ENCODE data around the gene MUSK. TPM values are rescaled to one million over a fixed set of nuclear protein-coding genes. Genes with fewer than 3 reads are reported as not detected.

Gene MUSK
- total and polyA plus RNA-seq, 2 of the 8 experiments (the other 6 are each of a cell fraction or from before 2014, with no cell fraction given): not detected

DNA sequence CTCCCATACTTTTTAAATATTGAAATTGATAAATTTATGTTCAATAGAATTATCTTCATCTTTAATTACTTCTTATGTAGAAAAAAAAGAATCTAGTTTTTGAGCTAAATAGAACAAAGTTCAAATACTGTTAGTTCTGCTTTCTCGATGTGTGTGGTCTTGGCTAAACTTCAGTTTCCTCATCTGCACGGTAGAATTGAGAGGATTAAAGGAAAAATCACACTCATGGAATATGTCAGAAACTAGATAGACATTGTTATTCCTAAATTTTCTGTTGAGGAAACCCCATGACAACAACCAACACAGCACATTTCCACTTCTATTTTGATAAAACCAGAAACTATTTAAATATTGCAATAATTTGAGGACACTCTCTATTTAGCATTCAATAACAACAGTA is 100.3 kb downstream of the MUSK start:
- H2AFZ ChIP-seq (ENCODE audit: low read length): no peak overlapping the region
- no peak overlapping the region for H2BK15ac ChIP-seq (ENCODE audit: low read length)
- no peaks in the 10 kb centered on the region for H4K20me1 ChIP-seq (replicated peaks in 1 of 2; ENCODE audit: control insufficient read depth in 1 of 2, insufficient read depth in 2 of 2, low read length in 2 of 2)
- no peak overlapping the region for H3K23ac ChIP-seq (ENCODE audit: insufficient read length)
- no peak overlapping the region for H2AK5ac ChIP-seq (ENCODE audit: low read depth, low read length)
- H3K4me2 ChIP-seq (ENCODE audit: insufficient read depth in 1 of 2, low read depth in 2 of 2, low read length in 2 of 2): no peak overlapping the region
- H4K8ac ChIP-seq (ENCODE audit: extremely low read depth, insufficient read depth, low read length): no peak overlapping the region
- no peak for DNase-seq (ENCODE audit: low read depth in 1 of 2, low spot score in 2 of 2)
- no peak overlapping the region for H2BK12ac ChIP-seq (ENCODE audit: low read depth, low read length)
- ChIA-PET CTCF (ENCODE audit: partially characterized antibody) (no interaction called here), POLR2A (ENCODE audit: partially characterized antibody) (no interaction called here)
- H4K91ac ChIP-seq (replicated peaks; ENCODE audit: insufficient read length, low read length): no peak overlapping the region
- H3K36me3 ChIP-seq (ENCODE audit: control insufficient read depth in 2 of 4, insufficient read depth in 4 of 4, low read length in 3 of 4): no peaks in the 10 kb centered on the region
- TF ChIP-seq POLR2A (IDR thresholded peaks at IDR 0.05; ENCODE audit: control extremely low read depth in 1 of 2, low read depth in 2 of 2, low read length in 2 of 2): no peak
- no peak for TF ChIP-seq SIRT6 (IDR thresholded peaks at IDR 0.05; ENCODE audit: low read length)
- no peak for TF ChIP-seq BRCA1 (IDR thresholded peaks at IDR 0.05; ENCODE audit: low read depth, low read length)
- TF ChIP-seq TBP (IDR thresholded peaks at IDR 0.05; ENCODE audit: low read depth, low read length): no peak
- no peak for TF ChIP-seq NANOG (IDR thresholded peaks at IDR 0.05; ENCODE audit: insufficient read depth, low read depth, low read length, poor library complexity, severe bottlenecking)
- no peak for TF ChIP-seq CREB1 (IDR thresholded peaks at IDR 0.05)
- TF ChIP-seq, protein P1, sequence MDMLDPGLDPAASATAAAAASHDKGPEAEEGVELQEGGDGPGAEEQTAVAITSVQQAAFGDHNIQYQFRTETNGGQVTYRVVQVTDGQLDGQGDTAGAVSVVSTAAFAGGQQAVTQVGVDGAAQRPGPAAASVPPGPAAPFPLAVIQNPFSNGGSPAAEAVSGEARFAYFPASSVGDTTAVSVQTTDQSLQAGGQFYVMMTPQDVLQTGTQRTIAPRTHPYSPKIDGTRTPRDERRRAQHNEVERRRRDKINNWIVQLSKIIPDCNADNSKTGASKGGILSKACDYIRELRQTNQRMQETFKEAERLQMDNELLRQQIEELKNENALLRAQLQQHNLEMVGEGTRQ (IDR thresholded peaks at IDR 0.05; ENCODE audit: low read length): no peak
- no peak for TF ChIP-seq NRF1 (IDR thresholded peaks at IDR 0.05; ENCODE audit: low read depth, low read length)
- TF ChIP-seq TCF12 (IDR thresholded peaks at IDR 0.05; ENCODE audit: low read depth, low read length): no peak
- no peak for TF ChIP-seq RNF2 (IDR thresholded peaks at IDR 0.05; ENCODE audit: borderline replicate concordance, low read depth, low read length, missing control alignments, poor library complexity, severe bottlenecking)
- no peak for TF ChIP-seq SP1 (IDR thresholded peaks at IDR 0.05; ENCODE audit: low read depth, low read length)
- no peak for TF ChIP-seq CBX8 (IDR thresholded peaks at IDR 0.05; ENCODE audit: borderline replicate concordance, low read depth, low read length)
- 96% methylated on average over 2 of the region's 2 CpGs; no CpG with 5 or more reads in 1 of the 2 experiments for WGBS, 2 experiments (ENCODE audit: extremely low coverage in 1 of 2, insufficient coverage in 1 of 2, insufficient read length in 1 of 2, insufficient replicate concordance in 2 of 2, low coverage in 1 of 2, low lambda C conversion rate in 2 of 2, missing lambda C conversion rate in 1 of 2)
- H3K4me1 ChIP-seq (replicated peaks in 1 of 4; ENCODE audit: control insufficient read depth in 3 of 4, insufficient read depth in 4 of 4, low read length in 3 of 4): no peaks in the 10 kb centered on the region
- H3K27me3 ChIP-seq (replicated peaks in 1 of 4; ENCODE audit: control insufficient read depth in 3 of 4, extremely low read depth in 1 of 4, insufficient read depth in 3 of 4, low read length in 3 of 4): no peaks in the 10 kb centered on the region
- no peak for FAIRE-seq
- H3K9me3 ChIP-seq (ENCODE audit: insufficient read depth in 2 of 2, low read depth in 1 of 2, low read length in 1 of 2): no peaks in the 10 kb centered on the region
- H3K9ac ChIP-seq (replicated peaks in 1 of 4; ENCODE audit: extremely low read depth in 1 of 4, low read depth in 3 of 4, low read length in 3 of 4): no peak overlapping the region
- H3K79me1 ChIP-seq (ENCODE audit: low read depth, low read length): no peaks in the 10 kb centered on the region
- no peaks in the 10 kb centered on the region for H3K79me2 ChIP-seq (ENCODE audit: control insufficient read depth in 1 of 2, insufficient read depth in 2 of 2, low read length in 2 of 2)
- no peak overlapping the region for H3K18ac ChIP-seq (ENCODE audit: extremely low read depth, low read length)
- no peak overlapping the region for H4K5ac ChIP-seq (ENCODE audit: insufficient read length, low read depth, low read length)
- no peak overlapping the region for H3K27ac ChIP-seq (ENCODE audit: low read depth, low read length)
- no peak overlapping the region for H2BK120ac ChIP-seq (replicated peaks; ENCODE audit: low read depth, low read length)
- no peak overlapping the region for H3K14ac ChIP-seq (ENCODE audit: insufficient read length)
- no peak overlapping the region for H2BK5ac ChIP-seq (ENCODE audit: low read depth, low read length)
- no peak overlapping the region for H3K56ac ChIP-seq (replicated peaks; ENCODE audit: insufficient read length, low read depth, low read length)
- no peak overlapping the region for H3K4me3 ChIP-seq (ENCODE audit: extremely low read depth in 1 of 4, insufficient read depth in 2 of 4, low read depth in 3 of 4, low read length in 4 of 4)
- H3K4ac ChIP-seq (replicated peaks; ENCODE audit: insufficient read length, low read depth, low read length): no peak overlapping the region
- no peak overlapping the region for H2BK20ac ChIP-seq (ENCODE audit: low read length)
- H3K23me2 ChIP-seq (ENCODE audit: low read depth, low read length): no peaks in the 10 kb centered on the region
